Retinal pigment epithelial cell (primary cell): ENCODE measurements around the gene IDH2.
"Not testable (repeated sequence)": the region's sequence is repeated elsewhere in the genome, so short reads cannot be mapped to it uniquely, and the experiment has no call there.

Experiments
- DNase-seq: peaks from one replicate; pipeline ENCODE4 v3.0.0-alpha.2; 2010; ENCODE audit warnings: low read depth
- H3K4me3 ChIP-seq: 2 replicates; pipeline ENCODE4 v1.5.1; 2011; ENCODE audit warnings: mild to moderate bottlenecking, low read length, control low read depth, moderate library complexity
- CTCF ChIP-seq: conservative IDR thresholded peaks from 2 replicates; pipeline ENCODE4 v1.5.1; 2011; ENCODE audit warnings: low read depth, low read length, control low read depth, inconsistent platforms

The IDH2 gene

GRCh38 chr15:90101969-90102890 lies at the start of gene IDH2:
IDH2 (minus strand) TSS chr15:90102468; CDS start chr15:90102390, 78 bp downstream.
- DNase-seq = no peak
- TF ChIP-seq CTCF = no peak
- peak within 1 kb of the TSS; percentile 65 for H3K4me3 ChIP-seq

- not testable (repeated sequence) for H3K4me3 ChIP-seq, DNase-seq
These were observed 48.3 kb upstream of the IDH2 start for GRCh38 chr15:90150551-90150950.

- no peak for TF ChIP-seq CTCF
- no peak overlapping the region for H3K4me3 ChIP-seq
- DNase-seq = no peak
These were observed 47.5 kb upstream of the IDH2 start for GRCh38 chr15:90149609-90150340.

GRCh38 chr15:90146198-90146761 lies 44.0 kb upstream of the IDH2 start:
- not testable (repeated sequence) for H3K4me3 ChIP-seq, DNase-seq

GRCh38 chr15:90145761-90146160 lies 43.5 kb upstream of the IDH2 start:
- no peak for TF ChIP-seq CTCF
- H3K4me3 ChIP-seq = no peak overlapping the region
- DNase-seq = no peak

GRCh38 chr15:90145259-90145658 lies 43.0 kb upstream of the IDH2 start:
- DNase-seq = no peak
- TF ChIP-seq CTCF = no peak
- H3K4me3 ChIP-seq = no peak overlapping the region

- peak; percentile 17 for DNase-seq
- H3K4me3 ChIP-seq = no peak overlapping the region
- peak; percentile 83 for TF ChIP-seq CTCF
These were observed 40.9 kb upstream of the IDH2 start for GRCh38 chr15:90143166-90143655.
